ENCODE data around the gene SKP1.

DNA sequence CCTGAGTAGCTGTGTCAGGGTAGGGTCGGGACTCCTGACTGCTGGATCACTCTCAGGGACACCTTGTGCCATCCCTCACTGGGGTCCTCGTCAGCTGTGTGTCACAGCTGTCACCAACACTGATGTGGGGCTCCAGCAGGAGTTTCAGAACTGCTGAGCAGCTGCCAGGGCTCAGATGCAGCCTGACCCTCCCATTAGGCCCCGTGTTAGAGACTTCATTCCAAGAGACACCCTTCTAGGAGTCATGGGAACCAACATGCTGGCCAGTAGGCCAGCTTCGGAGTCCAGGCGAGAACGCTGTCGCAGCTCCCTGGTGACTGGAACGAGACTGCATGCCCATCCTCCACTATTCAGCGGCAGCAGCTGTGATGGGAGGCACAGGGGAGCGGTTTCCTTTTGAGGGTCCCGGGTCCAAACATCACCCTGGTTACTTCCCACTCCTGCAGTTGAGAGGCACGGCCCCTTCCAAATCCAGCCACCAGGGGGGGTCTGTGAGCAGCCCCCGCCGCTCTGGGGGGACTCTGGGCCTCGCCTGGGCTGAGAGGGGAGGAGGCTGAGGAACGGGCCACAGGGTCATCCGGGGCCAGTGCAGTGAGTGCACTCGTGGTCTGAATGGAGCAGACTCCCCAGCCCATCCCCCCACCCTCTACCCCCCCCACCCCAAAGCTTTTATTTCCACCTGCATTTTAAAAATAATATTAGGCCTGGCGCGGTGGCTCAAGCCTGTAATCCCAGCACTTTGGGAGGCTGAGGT lies 74.9 kb downstream of the SKP1 start:
- TF ChIP-seq, protein P1, sequence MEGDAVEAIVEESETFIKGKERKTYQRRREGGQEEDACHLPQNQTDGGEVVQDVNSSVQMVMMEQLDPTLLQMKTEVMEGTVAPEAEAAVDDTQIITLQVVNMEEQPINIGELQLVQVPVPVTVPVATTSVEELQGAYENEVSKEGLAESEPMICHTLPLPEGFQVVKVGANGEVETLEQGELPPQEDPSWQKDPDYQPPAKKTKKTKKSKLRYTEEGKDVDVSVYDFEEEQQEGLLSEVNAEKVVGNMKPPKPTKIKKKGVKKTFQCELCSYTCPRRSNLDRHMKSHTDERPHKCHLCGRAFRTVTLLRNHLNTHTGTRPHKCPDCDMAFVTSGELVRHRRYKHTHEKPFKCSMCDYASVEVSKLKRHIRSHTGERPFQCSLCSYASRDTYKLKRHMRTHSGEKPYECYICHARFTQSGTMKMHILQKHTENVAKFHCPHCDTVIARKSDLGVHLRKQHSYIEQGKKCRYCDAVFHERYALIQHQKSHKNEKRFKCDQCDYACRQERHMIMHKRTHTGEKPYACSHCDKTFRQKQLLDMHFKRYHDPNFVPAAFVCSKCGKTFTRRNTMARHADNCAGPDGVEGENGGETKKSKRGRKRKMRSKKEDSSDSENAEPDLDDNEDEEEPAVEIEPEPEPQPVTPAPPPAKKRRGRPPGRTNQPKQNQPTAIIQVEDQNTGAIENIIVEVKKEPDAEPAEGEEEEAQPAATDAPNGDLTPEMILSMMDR (IDR thresholded peaks at IDR 0.05; ENCODE audit: insufficient read depth, low read depth, low read length) = peak; percentile 56
- TF ChIP-seq EZH2 (IDR thresholded peaks at IDR 0.05; ENCODE audit: insufficient read depth, low read length) = no peak
